GM19043 (cell line): ENCODE measurements around the gene UTP11.
A peak's percentile ranks its signal among the peaks of the same experiment; 100 is the strongest.
"Not testable (repeated sequence)": the region's sequence is repeated elsewhere in the genome, so short reads cannot be mapped to it uniquely, and the experiment has no call there.

Source experiments
- ATAC-seq: cut with Tn5 transposase; IDR thresholded peaks from one replicate; pipeline ENCODE4 v1.9.1; 2021; ENCODE audit warnings: low read depth; ENCODE audit not compliant: unreplicated experiment

Gene UTP11

GRCh38 chr1:38012363-38013226, at the start of gene UTP11:
UTP11 (plus strand) TSS chr1:38012734; CDS start chr1:38012803, 69 bp downstream.
- peak; percentile 95 for ATAC-seq

GRCh38 chr1:37964106-37964505, 48.4 kb upstream of the UTP11 start:
- not testable (repeated sequence) for ATAC-seq

- ATAC-seq, result no peak
Observed at GRCh38 chr1:37965301-37965700, 47.2 kb upstream of the UTP11 start.

- ATAC-seq, result not testable (repeated sequence)
Observed at GRCh38 chr1:37973684-37974083, 38.9 kb upstream of the UTP11 start.

GRCh38 chr1:37974567-37974966, 38.0 kb upstream of the UTP11 start:
- no peak for ATAC-seq

GRCh38 chr1:37975083-37975482, 37.5 kb upstream of the UTP11 start:
- not testable (repeated sequence) for ATAC-seq

GRCh38 chr1:37978541-37978940, 34.0 kb upstream of the UTP11 start:
- ATAC-seq, result no peak

GRCh38 chr1:37983546-37983945, 29.0 kb upstream of the UTP11 start:
- ATAC-seq, result no peak

- no peak for ATAC-seq
Observed at GRCh38 chr1:37987679-37988078, 24.9 kb upstream of the UTP11 start.

GRCh38 chr1:37989361-37989930, 23.1 kb upstream of the UTP11 start:
- peak; percentile 20 for ATAC-seq

GRCh38 chr1:37994886-37995566, 17.5 kb upstream of the UTP11 start:
- ATAC-seq, result no peak

- no peak for ATAC-seq
Observed at GRCh38 chr1:37995751-37996345, 16.7 kb upstream of the UTP11 start.

- no peak for ATAC-seq
Observed at GRCh38 chr1:37997256-37998088, 15.1 kb upstream of the UTP11 start.

GRCh38 chr1:37998089-37998808, 14.3 kb upstream of the UTP11 start:
- no peak for ATAC-seq

- no peak for ATAC-seq
Observed at GRCh38 chr1:37998913-37999429, 13.6 kb upstream of the UTP11 start.

GRCh38 chr1:37999430-38000232, 12.9 kb upstream of the UTP11 start:
- ATAC-seq, result no peak

GRCh38 chr1:38000233-38000528, 12.4 kb upstream of the UTP11 start:
- no peak for ATAC-seq

GRCh38 chr1:38000529-38001455, 11.7 kb upstream of the UTP11 start:
- ATAC-seq, result no peak
